ENCODE measurements around the gene NCBP2L.

Gene NCBP2L

GRCh38 chrX:107760304-107761077 is 17.0 kb upstream of the NCBP2L start:
- TF ChIP-seq CTCF (IDR thresholded peaks at IDR 0.05) = no peak
- Histone ChIP-seq H3K36me3 (no peaks in the 10 kb centered on the region), H3K4me1 (ENCODE audit: control insufficient read depth in 1 of 2, insufficient read depth in 1 of 2, low read depth in 1 of 2, low read length in 1 of 2) (no peaks in the 10 kb centered on the region), H3K27ac (no peak overlapping the region), H3K27me3 (no peaks in the 10 kb centered on the region), H3K4me3 (ENCODE audit: low read depth in 1 of 2, low read length in 1 of 2) (no peak overlapping the region), H3K9me3 (no peaks in the 10 kb centered on the region)

- H3K36me3 ChIP-seq = no peaks in the 10 kb centered on the region
- no peak for TF ChIP-seq CTCF (IDR thresholded peaks at IDR 0.05)
These were observed 13.9 kb upstream of the NCBP2L start for GRCh38 chrX:107763647-107764046.

GRCh38 chrX:107764845-107765608 is 12.5 kb upstream of the NCBP2L start:
- Histone ChIP-seq H3K27me3 (no peaks in the 10 kb centered on the region), H3K4me1 (ENCODE audit: control insufficient read depth in 1 of 2, insufficient read depth in 1 of 2, low read depth in 1 of 2, low read length in 1 of 2) (no peaks in the 10 kb centered on the region), H3K9me3 (no peaks in the 10 kb centered on the region), H3K27ac (no peak overlapping the region), H3K4me3 (ENCODE audit: low read depth in 1 of 2, low read length in 1 of 2) (no peak overlapping the region), H3K36me3 (no peaks in the 10 kb centered on the region)
- TF ChIP-seq CTCF (IDR thresholded peaks at IDR 0.05) = no peak

More at GRCh38 chrX:107763647-107764046, 13.9 kb upstream of the NCBP2L start:
- no peaks in the 10 kb centered on the region for H3K27me3 ChIP-seq
- H3K4me1 ChIP-seq (ENCODE audit: control insufficient read depth in 1 of 2, insufficient read depth in 1 of 2, low read depth in 1 of 2, low read length in 1 of 2) = no peaks in the 10 kb centered on the region
- no peak overlapping the region for H3K27ac ChIP-seq
- no peaks in the 10 kb centered on the region for H3K9me3 ChIP-seq
- no peak overlapping the region for H3K4me3 ChIP-seq (ENCODE audit: low read depth in 1 of 2, low read length in 1 of 2)

GRCh38 chrX:107766470-107767150 is 10.9 kb upstream of the NCBP2L start:
- Histone ChIP-seq H3K36me3 (no peaks in the 10 kb centered on the region), H3K4me1 (ENCODE audit: control insufficient read depth in 1 of 2, insufficient read depth in 1 of 2, low read depth in 1 of 2, low read length in 1 of 2) (no peaks in the 10 kb centered on the region), H3K27ac (no peak overlapping the region), H3K4me3 (ENCODE audit: low read depth in 1 of 2, low read length in 1 of 2) (no peak overlapping the region), H3K9me3 (no peaks in the 10 kb centered on the region), H3K27me3 (no peaks in the 10 kb centered on the region)
- no peak for TF ChIP-seq CTCF (IDR thresholded peaks at IDR 0.05)

GRCh38 chrX:107768051-107768450 is 9.5 kb upstream of the NCBP2L start:
- H3K36me3 ChIP-seq = no peaks in the 10 kb centered on the region
- TF ChIP-seq CTCF (IDR thresholded peaks at IDR 0.05) = no peak
- peaks cover 2% of the 10 kb centered on the region for H3K27me3 ChIP-seq
- no peaks in the 10 kb centered on the region for H3K9me3 ChIP-seq
- no peak overlapping the region for H3K4me3 ChIP-seq (ENCODE audit: low read depth in 1 of 2, low read length in 1 of 2)
- no peak overlapping the region for H3K27ac ChIP-seq
- no peaks in the 10 kb centered on the region for H3K4me1 ChIP-seq (ENCODE audit: control insufficient read depth in 1 of 2, insufficient read depth in 1 of 2, low read depth in 1 of 2, low read length in 1 of 2)

Measured in neutrophil (primary cell).